ENCODE measurements around the gene SLC34A3.

SLC34A3 gene

DNA sequence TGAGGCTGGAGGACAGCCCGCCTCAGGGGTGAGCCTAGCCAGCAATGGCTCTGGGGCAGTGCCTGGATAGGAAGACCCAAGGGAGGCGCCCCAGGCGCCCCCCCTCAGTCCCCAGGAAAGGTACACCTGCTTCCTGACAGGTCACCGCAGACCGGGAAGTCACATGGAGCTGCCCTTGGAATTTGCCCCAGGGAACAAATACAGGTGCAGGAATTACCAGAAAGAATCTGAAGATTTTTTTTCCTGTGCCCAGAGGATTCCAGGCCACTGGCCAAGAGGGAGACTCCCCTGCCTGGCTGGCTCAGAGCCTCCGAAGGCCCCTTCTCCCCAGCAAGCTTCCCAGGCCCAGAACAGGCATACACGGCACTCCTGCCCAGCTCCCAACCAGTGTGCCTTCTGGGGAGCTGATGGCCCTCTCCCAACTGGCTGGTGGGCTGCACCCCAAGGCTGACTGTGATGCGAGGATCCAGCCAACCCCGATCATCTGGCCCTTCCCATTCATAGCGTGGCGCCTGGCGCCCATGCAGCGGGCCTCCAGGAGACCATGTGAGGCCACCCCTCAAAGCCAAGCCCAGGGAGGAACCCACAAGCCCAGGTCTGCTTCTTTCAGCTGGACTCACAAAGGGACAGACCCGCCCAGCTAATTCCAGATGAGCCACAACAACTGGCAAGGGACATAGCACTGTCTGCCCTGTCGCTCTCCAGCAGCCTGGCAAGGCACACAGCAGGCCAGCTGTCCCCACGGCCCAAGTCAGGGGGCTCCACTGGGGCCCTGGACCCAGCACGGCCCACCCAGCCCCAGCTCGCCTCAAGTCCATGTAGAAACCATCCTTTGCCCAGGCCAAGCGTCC lies 32.4 kb upstream of the SLC34A3 start:
- DNase-seq, result no peak

DNA sequence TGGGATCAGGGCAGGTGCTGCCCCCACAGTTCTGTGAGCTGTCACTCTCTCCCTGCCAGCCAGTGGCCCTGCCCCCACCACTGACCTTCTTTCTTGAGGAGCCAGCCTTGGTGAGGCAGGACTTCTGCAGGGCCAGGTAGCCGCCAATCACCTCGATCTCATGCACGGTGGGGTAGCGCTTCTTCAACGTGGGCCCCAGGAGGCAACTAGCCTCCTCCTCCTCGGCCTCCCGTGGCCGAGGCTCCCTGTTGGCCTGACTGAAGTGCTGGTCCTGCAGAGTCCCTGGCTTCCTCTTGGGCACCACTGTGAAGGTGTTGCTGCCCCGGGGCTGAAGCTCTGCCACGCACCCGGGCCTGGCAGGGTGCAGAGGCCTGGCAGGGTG lies 31.8 kb upstream of the SLC34A3 start:
- DNase-seq, result no peak

- DNase-seq, result no peak
Observed at GRCh38 chr9:137199411-137200121, 31.1 kb upstream of the SLC34A3 start.

DNA sequence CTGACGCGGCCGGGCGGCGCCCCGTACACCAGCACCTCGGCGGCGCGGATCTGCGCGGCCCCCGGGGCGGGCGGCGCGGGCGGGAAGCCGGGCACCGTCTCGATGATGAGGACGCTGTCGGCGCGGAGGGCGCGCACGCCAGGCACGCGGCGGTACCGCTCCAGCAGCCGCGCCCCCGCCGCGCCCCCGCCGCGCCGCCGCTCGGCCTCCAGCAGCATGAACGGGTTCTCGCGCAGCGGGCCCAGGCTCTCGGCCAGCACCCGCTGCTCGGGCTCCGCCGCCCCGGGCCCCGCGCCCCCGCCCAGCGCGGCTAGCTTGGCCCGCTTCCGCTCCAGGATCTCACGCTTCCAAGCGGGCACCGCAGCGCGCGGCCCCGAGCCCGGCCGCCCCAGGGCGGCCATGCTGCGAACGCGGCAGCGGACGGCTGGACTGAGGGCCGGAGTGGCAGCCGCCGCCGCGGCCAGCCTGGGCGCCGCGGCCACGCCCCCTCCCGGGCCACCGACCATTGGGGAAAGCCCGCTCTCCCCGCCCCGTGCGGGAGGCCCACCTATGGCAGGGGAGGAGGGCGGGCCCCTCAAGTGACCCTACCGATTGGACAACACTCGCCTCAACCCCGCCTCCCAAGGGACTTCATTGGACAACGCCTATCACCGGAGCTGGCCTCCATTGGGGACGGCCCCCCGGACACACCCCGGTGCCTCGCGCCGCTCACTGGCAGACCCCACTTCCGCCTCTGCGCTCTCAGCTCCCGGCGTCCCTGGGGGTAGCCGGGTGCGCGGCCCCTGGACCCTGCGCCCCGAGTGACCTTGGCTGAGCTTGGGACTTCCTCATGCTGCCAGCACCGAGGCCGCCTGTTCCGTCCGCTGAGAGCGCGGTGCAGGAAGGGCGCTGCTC lies 30.1 kb upstream of the SLC34A3 start, which contains the start of gene TPRN:
Gene TPRN, minus strand, starts transcription at position 431 of the 894 bp plus-strand sequence. Its CDS starts 30 bp downstream, at position 401.
- peak; percentile 99 for DNase-seq

GRCh38 chr9:137201205-137201868 lies 29.4 kb upstream of the SLC34A3 start:
- no peak for DNase-seq

DNA sequence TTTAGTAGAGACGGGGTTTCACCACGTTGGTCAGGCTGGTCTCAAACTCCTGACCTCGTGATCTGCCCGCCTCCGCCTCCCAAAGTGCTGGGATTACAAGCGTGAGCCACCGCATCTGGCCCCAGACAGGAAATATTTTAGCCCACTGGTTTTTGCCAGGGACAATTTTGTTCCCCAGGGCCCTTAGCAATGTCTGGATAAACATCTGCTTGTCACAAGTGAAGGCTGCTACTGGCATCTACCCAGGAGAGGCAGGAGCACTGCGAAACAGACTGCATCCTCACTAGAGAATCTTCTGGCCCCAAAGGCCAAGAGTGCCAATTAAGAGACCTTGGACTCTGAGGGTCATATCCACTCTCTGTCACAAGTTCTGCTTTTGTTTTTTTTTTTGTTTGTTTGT lies 27.7 kb upstream of the SLC34A3 start:
- DNase-seq, result no peak

GRCh38 chr9:137204731-137205125 lies 26.0 kb upstream of the SLC34A3 start:
- no peak for DNase-seq

DNA sequence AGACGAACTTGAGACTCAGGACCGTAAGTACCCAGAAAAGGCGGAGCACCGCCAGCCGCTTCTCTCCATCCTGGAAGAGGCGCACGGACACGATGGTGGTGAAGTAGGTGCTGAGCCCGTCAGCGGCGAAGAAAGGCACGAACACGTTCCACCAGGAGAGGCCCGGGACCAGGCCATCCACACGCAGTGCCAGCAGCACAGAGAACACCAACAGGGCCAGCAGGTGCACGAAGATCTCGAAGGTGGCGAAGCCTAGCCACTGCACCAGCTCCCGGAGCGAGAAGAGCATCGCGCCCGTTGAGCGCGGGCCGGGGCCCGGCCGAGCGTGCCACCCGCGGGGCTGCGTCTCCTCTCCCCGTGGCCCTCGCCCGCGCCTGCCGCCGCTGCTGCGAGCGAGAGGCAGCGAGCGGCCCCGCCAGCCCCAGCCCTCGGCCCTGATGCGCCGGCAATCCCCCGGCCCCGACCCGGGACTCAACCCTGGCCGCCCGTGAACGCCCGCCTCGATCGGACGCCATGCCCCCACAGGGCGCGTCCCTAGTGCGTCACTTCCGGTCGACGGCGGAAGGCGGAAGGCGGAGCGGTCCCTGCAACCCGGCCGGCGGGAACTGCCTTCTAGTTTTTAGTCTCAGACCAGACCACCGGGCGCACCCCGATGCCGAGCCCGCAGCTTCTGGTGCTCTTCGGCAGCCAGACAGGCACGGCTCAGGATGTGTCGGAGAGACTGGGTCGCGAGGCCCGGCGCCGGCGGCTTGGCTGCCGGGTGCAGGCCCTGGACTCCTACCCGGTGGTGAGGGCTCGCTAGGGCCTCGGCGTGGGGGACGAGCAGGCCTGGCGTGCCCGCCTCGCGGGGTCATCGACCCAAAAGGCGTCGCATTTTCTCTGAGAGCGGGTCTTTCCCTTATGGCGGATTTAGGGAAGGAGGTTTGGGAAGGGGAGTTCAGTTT lies 25.3 kb upstream of the SLC34A3 start, which contains the start of the genes NDOR1 and TMEM203:
Gene NDOR1, plus strand, starts transcription at position 575 of the 944 bp plus-strand sequence. Its CDS starts 78 bp downstream, at position 653.
Gene TMEM203, minus strand, starts transcription at position 523 of the 944 bp plus-strand sequence. Its CDS starts 234 bp downstream, at position 289.
- peak; percentile 69 for DNase-seq

- DNase-seq, result no peak
Observed at GRCh38 chr9:137206602-137207001, 24.1 kb upstream of the SLC34A3 start.

GRCh38 chr9:137211532-137211931 lies 19.2 kb upstream of the SLC34A3 start:
- DNase-seq, result no peak

DNA sequence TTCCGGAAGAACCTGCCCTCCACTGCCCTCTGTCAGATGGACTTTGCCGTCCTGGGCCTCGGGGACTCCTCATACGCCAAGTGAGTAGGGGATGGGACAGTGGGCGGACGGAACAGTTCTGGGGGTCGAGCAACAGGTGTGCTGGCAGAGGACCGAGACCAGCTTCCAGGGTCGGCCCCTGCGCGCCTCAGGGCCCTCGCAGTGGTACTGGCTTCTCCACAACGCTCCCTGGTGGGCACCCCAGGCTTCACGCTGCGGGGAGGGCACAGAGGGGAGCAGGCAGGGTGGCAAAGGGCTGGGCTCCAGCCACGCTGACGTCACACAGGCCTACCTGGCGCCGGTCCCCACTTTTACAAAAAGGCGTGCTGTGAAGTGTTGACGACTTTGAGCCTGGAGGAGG lies 18.2 kb upstream of the SLC34A3 start:
- no peak for DNase-seq

DNA sequence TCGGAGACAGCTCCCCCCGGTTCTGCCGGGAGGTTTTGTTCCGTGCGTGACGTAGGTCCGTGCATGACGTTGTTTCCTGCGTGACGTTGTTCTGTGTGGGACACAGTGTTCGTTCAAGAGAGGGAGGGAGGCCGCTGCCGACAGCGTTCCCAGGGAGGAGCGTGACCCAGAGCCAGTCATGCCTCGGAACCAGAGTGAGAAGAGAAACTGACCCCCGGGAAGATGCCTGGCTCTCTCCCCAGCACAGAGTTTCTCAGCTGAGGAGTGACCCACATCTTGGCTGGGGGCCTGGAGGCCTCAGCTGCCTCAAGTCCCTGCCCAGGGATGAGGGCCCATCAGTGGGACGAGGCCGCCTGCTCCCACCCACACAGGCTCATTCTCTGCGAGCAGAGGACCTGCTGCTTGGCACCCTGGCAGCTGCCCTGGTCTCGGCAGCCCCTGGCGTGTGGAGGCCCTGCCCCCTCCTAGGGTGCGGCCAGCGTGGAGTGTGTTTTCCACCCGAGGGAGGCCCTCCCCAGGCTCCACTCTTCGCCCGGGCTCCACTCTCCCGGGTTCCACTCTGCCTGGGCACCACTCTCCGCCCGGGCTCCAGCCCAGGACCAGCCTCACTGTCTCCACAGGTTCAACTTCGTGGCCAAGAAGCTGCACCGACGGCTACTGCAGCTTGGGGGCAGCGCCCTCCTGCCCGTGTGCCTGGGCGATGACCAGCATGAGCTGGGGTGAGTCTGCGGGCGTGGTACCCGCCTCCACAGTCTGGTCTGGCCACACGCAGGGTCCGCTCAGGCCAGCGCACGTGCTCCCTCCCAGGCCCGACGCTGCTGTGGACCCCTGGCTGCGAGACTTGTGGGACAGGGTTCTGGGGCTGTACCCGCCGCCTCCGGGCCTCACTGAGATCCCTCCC lies 17.3 kb upstream of the SLC34A3 start:
- DNase-seq, result no peak

DNA sequence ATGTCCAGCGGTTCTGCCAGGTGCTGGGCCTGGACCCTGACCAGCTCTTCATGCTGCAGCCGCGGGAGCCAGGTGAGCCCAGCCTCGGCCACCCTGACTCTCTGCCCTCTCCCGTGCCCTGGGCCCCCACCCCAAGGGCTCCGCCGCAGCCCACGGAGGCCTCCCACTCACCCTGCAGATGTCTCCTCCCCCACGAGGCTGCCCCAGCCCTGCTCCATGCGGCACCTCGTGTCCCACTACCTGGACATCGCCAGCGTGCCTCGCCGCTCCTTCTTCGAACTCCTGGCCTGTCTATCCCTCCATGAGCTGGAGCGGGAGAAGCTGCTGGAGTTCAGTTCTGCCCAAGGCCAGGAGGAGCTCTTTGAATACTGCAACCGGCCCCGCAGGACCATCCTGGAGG lies 16.1 kb upstream of the SLC34A3 start:
- no peak for DNase-seq

GRCh38 chr9:137215196-137215986 lies 15.3 kb upstream of the SLC34A3 start:
- DNase-seq, result no peak

DNA sequence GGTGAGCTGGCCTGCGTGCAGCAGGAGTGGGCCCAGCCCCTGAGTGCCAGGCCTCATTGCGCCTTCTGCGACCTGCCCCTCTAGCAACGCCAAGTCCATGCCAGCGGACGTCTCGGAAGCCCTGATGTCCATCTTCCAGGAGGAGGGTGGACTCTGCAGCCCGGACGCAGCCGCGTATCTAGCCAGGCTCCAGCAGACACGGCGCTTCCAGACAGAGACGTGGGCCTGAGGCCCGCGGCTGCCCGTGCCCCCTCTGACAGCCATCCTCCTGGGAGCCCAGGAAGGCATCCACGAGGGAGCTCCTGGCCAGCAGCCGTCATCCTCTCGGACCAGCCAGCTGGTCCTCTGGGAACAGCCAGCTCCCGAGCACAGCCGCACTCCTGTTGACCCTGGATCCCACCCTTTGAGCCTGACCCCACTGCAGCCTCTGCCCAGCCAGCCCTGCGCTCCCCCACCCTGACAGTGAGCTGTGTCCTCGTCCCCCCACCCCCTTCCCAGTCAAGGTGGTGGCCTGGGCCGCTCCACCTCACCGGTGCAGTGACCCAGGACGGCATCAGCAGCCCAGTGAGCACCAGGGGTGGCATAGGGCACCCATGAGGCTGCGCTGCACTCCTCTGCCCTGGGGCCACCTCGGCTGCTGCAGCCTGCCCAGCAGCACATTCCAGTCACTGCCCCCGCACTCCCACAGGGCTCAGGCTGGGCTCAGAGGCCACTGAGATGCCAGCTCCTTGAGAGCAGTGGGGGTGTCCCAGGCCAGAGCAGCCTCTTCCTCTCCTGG lies 14.3 kb upstream of the SLC34A3 start:
- no peak for DNase-seq

GRCh38 chr9:137217276-137218211 lies 13.2 kb upstream of the SLC34A3 start:
- DNase-seq, result no peak

- DNase-seq, result no peak
Observed at GRCh38 chr9:137218212-137218753, 12.4 kb upstream of the SLC34A3 start.

Measured in DMS79 (cell line).